ENCODE results near the gene FARS2.
A peak's percentile ranks its signal among the peaks of the same experiment; 100 is the strongest.

The FARS2 gene

DNA sequence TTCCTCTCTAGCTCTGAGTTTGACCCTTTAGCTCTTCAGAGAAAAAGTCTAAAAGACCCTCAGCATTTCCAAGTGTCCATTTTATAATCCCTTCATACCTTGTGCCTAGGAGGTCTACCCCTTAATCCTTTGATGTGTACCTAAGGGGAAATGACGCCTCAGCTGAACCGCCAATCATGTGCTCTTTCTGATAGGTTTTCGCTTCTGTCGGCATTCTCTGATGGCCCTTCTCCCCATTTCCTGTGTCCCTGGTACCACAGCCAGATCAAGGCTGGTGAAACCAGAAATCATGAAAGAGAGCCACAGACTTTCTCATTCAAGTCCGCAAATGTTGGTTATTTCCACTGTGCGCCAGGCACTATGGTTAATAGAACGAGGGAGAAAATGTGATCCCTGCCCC lies 333.9 kb downstream of the FARS2 start:
- no peak for DNase-seq

- DNase-seq = no peak
These were observed 336.1 kb downstream of the FARS2 start for GRCh38 chr6:5597413-5597812.

- no peak for DNase-seq
These were observed 336.8 kb downstream of the FARS2 start for GRCh38 chr6:5598123-5598522.

GRCh38 chr6:5599127-5599526 lies 337.8 kb downstream of the FARS2 start:
- DNase-seq = no peak

- no peak for DNase-seq
These were observed 344.6 kb downstream of the FARS2 start for GRCh38 chr6:5605937-5606336.

GRCh38 chr6:5606546-5606945 lies 345.2 kb downstream of the FARS2 start:
- no peak for DNase-seq

DNA sequence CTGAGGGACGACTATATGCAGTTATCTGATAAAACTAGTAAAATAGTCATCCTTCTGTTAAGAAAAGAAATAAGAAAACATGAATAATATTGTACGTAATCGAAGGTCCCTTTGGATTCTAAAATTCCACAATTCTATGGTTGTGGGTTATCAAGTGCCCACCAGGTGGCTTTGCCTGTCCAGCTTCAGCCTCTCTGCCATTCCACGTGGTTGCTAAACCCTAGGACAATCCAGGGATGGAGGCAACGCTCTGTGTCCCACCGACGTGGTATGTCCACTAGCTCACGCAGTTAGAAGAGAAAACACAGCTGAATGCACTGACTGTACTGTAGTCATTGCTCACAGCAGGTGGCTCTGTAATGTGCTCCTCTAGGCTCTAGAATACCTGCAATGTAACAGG lies 349.3 kb downstream of the FARS2 start:
- no peak for DNase-seq

GRCh38 chr6:5617179-5617578 lies 355.9 kb downstream of the FARS2 start:
- DNase-seq = no peak

DNA sequence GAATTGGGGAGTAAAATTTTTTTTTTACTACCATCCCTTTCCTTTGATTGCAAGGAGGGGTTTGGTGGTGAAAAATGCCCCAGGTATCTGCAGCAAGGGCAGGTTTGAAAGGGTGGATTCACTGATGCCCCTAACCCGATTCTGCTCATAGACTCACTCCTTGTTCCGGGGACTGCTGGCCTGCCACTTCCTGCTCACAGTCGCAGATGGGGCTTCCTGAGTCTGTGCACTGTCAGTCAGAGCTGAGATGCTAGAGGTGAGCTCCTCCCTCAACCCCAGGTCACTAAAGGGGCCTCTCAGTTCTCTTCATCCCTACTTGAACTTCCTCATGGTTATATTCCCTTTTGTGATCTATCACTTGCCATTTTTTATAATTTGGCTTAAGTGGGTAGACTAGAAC lies 357.9 kb downstream of the FARS2 start:
- DNase-seq = no peak

DNA sequence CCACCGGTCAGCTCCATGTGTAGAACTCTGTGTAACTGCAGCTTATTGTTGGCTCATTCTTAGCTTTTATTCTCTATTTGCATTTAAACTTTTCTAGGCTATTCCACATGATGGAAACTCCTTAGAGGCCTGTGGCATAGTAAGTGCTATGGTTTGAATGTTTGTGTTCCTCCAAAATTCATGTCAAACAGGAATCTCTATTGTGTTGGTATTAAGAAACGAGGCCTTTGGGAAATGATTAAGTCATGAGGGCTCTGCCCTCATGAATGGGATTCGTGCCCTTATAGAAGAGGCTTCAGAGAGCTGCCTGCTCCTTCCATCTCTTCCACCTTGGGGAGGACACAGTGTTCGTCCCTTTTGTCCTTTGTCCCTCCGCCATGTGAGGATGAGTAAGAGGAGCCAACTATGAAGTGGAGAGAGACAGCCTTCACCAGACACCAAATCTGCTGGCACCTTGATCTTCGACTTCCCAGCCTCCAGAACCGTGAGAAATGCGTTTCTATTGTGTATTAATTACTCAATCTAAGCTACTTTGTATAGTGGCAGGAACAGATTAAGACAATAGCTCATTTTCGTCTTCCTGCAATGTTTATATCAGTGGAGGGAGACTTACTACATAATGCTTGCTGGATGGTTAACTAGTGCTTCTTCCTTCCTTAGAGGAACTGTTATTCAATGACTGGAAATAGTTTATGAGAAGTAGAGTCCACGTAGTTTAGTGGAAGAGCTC lies 361.1 kb downstream of the FARS2 start:
- no peak for DNase-seq

GRCh38 chr6:5623769-5624168 lies 362.5 kb downstream of the FARS2 start:
- no peak for DNase-seq

- no peak for DNase-seq
These were observed 362.9 kb downstream of the FARS2 start for GRCh38 chr6:5624256-5624655.

GRCh38 chr6:5626727-5627426 lies 365.6 kb downstream of the FARS2 start:
- no peak for DNase-seq

DNA sequence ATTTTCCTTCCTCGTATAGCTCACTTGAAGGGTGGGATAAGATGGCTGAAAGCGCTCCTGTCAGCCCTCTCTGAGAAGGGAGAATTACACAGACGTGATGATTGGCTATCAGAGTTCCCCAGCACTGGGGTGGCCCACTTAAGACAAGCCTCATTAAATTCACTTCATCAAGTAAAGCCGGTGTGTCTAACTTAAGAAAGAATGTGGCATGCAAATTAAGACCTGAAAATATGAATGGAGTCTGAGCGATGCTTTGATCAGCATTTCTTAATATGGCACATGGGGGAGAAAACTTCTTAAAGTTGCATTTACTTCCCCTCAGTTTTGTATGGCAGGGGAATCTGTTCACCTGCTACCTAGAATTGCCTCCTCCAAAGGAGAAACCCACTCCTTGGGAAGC lies 369.3 kb downstream of the FARS2 start:
- no peak for DNase-seq

DNA sequence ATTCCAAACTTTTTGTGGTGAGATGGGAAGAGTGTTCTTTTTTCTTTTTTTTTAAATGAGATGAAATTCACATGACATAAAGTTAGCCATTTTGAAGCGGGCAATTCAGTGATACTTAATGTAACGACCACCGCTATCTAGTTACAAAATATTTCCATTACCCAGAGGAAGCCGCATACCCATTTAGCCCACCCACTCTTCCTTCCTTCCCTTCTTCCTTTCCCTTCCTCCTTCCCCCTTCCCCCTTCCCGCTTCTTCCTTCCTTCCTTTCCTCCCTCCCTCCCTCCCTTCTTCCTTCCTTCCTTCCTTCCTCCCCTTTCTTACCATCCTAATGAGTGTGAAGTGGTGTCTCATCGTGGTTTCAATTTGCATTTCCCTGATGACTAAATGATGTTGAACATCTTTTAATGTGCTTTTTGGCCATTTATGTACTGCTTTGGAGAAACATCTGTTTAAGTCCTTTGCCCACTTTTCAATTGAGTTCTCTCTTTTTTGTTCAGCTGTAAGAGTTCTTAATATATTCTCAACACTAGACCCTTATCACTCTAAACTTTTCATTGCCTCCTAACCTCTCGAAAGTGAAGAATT lies 371.1 kb downstream of the FARS2 start:
- DNase-seq = no peak

GRCh38 chr6:5634525-5634924 lies 373.2 kb downstream of the FARS2 start:
- DNase-seq = peak; percentile 76

- DNase-seq = no peak
These were observed 375.1 kb downstream of the FARS2 start for GRCh38 chr6:5636210-5637030.

DNA sequence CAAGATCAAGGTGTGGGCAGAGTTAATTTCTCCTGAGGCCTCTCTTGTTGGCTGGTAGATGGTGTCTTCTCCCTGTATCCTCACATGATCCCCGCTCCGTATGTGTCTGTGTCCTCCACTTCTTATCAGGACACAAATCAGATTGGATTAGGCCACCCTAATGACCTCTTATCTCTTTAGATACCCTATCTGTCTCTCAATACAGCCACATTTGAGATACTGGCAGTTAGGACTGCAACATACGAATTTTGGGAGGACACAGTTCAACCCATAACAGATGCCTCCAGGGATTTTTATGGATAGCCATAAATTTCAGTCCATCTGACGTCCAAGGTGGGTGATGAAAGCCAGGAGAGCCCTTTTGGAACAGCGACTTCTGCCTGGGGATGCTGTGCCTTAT lies 376.4 kb downstream of the FARS2 start:
- no peak for DNase-seq

DNA sequence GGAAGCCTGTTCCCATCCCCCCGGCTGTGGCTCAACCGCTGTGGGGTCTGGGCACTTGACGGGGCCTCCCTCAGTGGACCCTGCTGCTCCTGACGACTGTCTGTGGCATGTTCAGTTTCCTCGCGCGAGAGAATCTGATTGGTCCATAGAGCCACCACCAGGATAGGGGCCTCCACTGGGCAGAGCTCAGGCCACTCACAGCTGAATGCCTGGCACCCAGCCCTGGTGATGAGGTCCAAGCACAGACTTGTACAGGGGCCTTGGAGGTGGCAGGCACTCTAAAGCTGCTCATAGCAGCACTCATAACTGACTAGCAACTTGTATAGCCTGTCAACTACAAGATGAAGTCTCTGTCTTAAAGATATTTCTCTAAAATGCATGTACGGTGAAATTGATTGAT lies 377.4 kb downstream of the FARS2 start:
- DNase-seq = no peak

GRCh38 chr6:5639193-5639592 lies 377.9 kb downstream of the FARS2 start:
- DNase-seq = no peak

- no peak for DNase-seq
These were observed 379.3 kb downstream of the FARS2 start for GRCh38 chr6:5640614-5641013.

DNA sequence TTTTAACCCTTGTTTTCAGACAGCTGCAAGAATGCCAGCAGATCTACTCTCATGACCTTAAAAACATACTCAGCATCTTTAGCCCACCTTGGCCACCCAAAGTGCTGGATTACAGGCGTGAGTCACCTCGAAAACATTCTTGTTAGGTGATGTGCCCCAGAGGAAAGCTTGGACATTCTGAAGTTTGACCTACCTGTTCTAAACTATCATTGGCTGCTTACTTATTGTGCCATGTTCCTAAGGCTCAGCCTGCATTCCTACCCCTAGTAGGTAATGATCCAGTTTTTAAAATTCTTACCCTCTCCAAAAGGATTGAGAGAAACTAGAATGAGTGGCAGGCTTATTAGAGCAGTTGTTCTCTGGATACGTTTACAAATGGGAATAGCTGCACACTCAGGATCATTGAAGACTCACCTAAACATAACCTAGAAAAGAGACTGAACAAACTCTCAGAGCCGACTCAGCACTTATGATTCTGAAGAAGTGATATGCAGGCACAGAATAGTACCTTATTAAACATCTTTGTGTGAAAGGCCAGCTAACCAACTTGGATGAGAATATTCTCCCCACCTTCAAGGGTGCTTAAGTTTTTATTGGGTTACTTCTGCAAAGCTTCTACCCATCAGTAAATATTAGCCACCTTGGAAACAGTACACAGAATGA lies 383.3 kb downstream of the FARS2 start:
- no peak for DNase-seq
